Ovary (tissue), 3 donors: ENCODE measurements around the gene PET100.

Experiments used
- EP300 ChIP-seq: sonication (generic); formaldehyde crosslinking; IDR thresholded peaks from one replicate; pipeline ENCODE4 v1.6.1; 2017; ENCODE audit warnings: antibody characterized with exemption
- POLR2A ChIP-seq: fragments of 450-650 bp; IDR thresholded peaks from one replicate; pipeline ENCODE4 v1.6.1; 2017; ENCODE audit warnings: antibody characterized with exemption, mild to moderate bottlenecking, moderate library complexity
- TF ChIP-seq, protein P1 (sequence below), 3 donors: fragments of 450-650 bp in 2 of 3; fragments of 200-600 bp in 1 of 3; IDR thresholded peaks; one replicate each; pipeline versions ENCODE4 v1.5.1 to v1.8.0; 2016 to 2022; ENCODE audit warnings: antibody characterized with exemption in 3 of 3, mild to moderate bottlenecking in 1 of 3
- donor health status: DM: no; HTN: no; CAD: no.

GRCh38 chr19:7644550-7644877 is 14.9 kb downstream of the PET100 start:
- TF ChIP-seq, protein P1, sequence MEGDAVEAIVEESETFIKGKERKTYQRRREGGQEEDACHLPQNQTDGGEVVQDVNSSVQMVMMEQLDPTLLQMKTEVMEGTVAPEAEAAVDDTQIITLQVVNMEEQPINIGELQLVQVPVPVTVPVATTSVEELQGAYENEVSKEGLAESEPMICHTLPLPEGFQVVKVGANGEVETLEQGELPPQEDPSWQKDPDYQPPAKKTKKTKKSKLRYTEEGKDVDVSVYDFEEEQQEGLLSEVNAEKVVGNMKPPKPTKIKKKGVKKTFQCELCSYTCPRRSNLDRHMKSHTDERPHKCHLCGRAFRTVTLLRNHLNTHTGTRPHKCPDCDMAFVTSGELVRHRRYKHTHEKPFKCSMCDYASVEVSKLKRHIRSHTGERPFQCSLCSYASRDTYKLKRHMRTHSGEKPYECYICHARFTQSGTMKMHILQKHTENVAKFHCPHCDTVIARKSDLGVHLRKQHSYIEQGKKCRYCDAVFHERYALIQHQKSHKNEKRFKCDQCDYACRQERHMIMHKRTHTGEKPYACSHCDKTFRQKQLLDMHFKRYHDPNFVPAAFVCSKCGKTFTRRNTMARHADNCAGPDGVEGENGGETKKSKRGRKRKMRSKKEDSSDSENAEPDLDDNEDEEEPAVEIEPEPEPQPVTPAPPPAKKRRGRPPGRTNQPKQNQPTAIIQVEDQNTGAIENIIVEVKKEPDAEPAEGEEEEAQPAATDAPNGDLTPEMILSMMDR (IDR thresholded peaks at IDR 0.05) = no peak
- TF ChIP-seq POLR2A = no peak
- TF ChIP-seq EP300 = no peak
